SKM-1 (cell line): ENCODE measurements around the gene ACSBG1.
A peak's percentile ranks its signal among the peaks of the same experiment; 100 is the strongest.

Experiments
- DNase-seq: peaks from one replicate; lab custom pipeline; 2025; ENCODE audit not compliant: unreplicated experiment; lab: John Stamatoyannopoulos, UW

ACSBG1 gene

GRCh38 chr15:78133801-78134200 lies 100.6 kb downstream of the ACSBG1 start:
- no peak for DNase-seq

GRCh38 chr15:78131295-78132061 lies 102.9 kb downstream of the ACSBG1 start, which contains the start of gene CIB2:
Gene CIB2 (minus strand): TSS chr15:78131445. CDS start chr15:78131215, 230 bp downstream.
- peak; percentile 17 for DNase-seq

DNA sequence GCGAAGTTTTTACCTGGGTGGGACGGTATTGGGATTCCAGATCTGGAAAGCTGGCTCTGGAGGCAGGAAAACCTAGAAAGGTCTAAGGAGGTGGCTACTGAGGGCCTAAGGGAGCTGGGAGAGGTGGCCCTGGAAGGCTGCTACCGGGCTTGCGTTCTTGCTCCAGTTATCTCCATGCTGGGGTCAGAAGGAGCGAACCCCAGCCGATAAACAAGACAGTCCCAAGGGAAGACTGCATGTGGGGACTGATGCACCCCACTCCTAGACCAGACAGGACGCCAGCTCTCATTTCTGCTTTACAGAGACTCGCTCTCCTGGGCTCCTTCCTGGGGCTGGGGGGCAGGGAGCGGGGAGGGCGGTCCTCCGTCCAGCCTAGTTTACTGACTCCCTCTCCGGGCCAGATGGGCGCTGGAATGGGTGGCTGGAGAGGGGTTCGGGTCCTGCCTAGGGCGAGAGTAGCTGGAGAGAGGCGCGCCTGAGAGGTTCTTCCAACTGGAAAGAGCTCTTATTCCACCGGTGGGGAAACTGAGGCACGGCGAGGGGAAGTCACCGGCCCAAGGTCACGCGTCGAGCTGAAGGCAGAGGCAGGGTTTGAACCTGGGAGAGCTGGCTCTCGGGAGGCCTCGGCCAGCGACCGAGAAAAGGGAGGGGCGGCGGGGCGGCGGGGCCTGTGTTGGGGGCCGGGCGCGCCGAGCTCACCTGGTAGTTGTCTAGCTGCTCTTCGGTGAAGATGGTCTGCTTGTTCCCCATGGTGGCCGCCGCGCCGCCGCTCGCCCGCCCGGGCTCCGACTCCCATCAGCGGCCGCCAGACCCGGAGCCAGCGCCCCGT lies 103.7 kb downstream of the ACSBG1 start:
- DNase-seq, result no peak

DNA sequence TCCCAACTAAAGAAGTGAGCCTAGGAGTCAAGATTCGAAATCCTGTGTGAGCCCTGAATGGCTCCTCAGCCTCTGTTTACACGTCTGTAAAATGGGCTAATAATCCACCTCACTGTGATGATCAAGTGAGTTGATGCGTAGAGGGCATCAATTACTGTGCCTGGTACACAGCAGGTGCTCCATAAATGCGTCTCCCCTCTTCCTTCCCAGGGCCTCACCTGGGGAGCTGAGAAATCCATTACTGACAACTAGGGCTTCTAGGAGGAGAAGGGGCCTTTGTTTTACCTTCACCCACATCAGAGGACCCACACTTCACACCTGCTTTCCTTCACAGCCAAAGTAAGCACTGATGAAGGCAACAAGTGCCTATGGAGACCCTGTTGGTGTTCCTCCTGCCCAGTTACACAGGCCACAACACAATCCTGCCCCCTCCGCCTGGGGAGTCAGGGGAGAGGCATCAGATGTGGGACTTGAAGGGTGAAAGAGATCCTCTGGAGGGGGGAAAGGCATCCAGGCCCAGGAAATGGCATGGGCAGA lies 104.5 kb downstream of the ACSBG1 start:
- no peak for DNase-seq

DNA sequence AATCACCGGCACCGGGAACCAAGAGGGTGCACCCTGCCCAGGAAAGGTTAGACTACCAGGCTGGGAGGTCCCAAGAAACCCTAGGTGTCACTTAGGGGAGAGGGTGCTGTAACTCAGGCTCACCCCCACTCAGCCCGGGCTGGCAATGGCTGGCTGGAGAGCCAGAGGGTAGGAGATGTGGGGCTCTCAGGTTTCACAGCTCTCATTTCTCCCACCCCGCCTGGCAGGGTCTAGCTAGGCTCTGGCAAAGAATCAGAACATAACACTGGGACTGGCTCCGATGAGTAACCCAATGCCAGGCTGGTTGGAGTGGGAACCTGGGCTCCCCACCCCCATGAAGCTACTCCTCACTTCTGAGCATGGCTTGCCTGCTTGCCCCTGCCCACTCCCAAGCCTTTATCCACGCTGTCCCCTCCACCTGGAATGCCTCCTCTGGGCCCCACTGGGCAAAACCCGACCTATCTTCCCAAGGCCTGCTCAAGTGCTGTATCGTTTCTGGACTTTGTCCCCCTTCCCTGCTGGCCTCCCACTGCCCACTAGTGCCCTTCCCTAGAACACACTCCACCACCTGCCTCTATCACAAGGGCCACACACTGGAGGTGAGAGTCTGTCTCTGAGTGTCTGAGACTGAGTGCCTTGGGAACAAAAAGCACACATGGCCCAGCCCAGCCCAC lies 105.2 kb downstream of the ACSBG1 start:
- no peak for DNase-seq

GRCh38 chr15:78127882-78128281 lies 106.5 kb downstream of the ACSBG1 start:
- DNase-seq, result no peak

DNA sequence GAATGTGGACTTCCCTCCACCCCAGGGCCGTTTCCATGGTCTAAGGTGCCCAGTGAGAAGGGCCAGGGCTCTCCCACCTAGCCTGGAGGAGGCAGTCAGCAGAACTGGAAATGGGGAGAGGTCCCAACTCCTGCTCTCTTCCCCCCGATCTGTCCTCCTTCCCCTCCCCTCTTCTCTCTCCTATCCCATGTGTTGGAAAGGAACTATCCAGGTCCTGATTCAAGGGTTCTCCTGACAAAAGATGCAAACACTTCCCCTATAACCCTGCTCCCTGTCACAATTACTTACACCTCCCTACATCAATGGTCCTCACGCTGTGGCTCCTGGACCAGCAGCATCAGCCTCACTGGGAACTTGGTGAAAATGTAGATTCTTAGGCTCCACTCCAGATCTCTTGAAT lies 109.1 kb downstream of the ACSBG1 start:
- no peak for DNase-seq

GRCh38 chr15:78120523-78120922 lies 113.8 kb downstream of the ACSBG1 start:
- DNase-seq, result no peak
